Transverse colon (tissue), 4 donors: ENCODE data around the gene ATP1A3.

Source experiments
- EP300 ChIP-seq: sonication (generic); formaldehyde crosslinking; IDR thresholded peaks from one replicate; pipeline ENCODE4 v1.6.1; 2017; ENCODE audit warnings: antibody characterized with exemption, low read depth
- POLR2A ChIP-seq: fragments of 450-650 bp; IDR thresholded peaks from one replicate; pipeline ENCODE4 v1.6.1; 2016; ENCODE audit warnings: antibody characterized with exemption, mild to moderate bottlenecking, moderate library complexity
- POLR2AphosphoS5 ChIP-seq, 3 donors: sonication (generic); formaldehyde crosslinking; IDR thresholded peaks; one replicate each; pipeline ENCODE4 v1.6.1; 2016; ENCODE audit warnings: antibody characterized with exemption in 3 of 3
- TF ChIP-seq, protein P1 (sequence below), 5 experiments: fragments of 200-600 bp in 3 of 5; fragments of 450-650 bp in 2 of 5; sonication (generic) in 3 of 5; IDR thresholded peaks; 1 replicate in 2 of 5; 2 replicates in 3 of 5; pipeline ENCODE4 v1.5.1; 2016 to 2017; ENCODE audit warnings: antibody characterized with exemption in 5 of 5, inconsistent platforms in 3 of 5, mild to moderate bottlenecking in 2 of 5, moderate library complexity in 1 of 5

DNA sequence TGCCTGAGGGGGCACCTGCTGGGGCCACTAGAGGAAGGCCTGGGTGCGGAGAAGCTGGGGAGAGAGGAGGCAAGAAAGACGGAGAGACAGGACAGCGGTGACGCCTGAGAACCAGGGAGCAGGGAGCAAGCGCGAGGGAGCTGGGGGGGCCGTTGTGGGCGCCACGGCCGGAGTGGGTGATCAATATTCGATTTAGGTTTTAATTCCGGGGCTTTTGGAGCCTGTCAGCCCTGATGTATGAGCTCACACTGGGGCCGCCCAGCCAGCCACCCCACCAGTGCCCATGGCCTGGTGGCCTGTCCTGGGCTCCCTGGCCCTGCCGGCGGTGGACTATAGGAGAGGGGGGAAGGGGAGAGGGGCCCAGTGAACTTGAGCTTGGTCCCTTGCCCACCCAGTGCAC, 57.1 kb downstream of the ATP1A3 start:
- TF ChIP-seq, protein P1, sequence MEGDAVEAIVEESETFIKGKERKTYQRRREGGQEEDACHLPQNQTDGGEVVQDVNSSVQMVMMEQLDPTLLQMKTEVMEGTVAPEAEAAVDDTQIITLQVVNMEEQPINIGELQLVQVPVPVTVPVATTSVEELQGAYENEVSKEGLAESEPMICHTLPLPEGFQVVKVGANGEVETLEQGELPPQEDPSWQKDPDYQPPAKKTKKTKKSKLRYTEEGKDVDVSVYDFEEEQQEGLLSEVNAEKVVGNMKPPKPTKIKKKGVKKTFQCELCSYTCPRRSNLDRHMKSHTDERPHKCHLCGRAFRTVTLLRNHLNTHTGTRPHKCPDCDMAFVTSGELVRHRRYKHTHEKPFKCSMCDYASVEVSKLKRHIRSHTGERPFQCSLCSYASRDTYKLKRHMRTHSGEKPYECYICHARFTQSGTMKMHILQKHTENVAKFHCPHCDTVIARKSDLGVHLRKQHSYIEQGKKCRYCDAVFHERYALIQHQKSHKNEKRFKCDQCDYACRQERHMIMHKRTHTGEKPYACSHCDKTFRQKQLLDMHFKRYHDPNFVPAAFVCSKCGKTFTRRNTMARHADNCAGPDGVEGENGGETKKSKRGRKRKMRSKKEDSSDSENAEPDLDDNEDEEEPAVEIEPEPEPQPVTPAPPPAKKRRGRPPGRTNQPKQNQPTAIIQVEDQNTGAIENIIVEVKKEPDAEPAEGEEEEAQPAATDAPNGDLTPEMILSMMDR (IDR thresholded peaks at IDR 0.05), result no peak
- TF ChIP-seq POLR2A (no peak), POLR2AphosphoS5 (IDR thresholded peaks at IDR 0.05) (no peak), EP300 (no peak)
